Left lobe of liver (tissue), 2 donors: ENCODE data around the gene PRKN. TPM values are rescaled to one million over a fixed set of nuclear protein-coding genes. Genes with fewer than 3 reads are reported as not detected.

Experiments
- ATAC-seq: fragments of 200-7000 bp; cut with Tn5 transposase; one replicate; pipeline ENCODE4 v1.9.1; 2020; ENCODE audit warnings: mild to moderate bottlenecking, moderate library complexity
- DNase-seq: peaks from one replicate; pipeline ENCODE4 v3.0.0-alpha.2; 2020; ENCODE audit warnings: low spot score
- total RNA-seq: library from RNA; stranded (reverse); gene quantifications from one replicate; pipeline ENCODE4 v1.2.1, GENCODE V29; 2021
- donor health status: DM: no; HTN: no; CAD: no; lungs with moderate emphysema.
- donor health status: DM: no; HTN: yes; CAD: no.

PRKN gene
- total RNA-seq, 1 donor from 2014 or later = 1.2 TPM

DNA sequence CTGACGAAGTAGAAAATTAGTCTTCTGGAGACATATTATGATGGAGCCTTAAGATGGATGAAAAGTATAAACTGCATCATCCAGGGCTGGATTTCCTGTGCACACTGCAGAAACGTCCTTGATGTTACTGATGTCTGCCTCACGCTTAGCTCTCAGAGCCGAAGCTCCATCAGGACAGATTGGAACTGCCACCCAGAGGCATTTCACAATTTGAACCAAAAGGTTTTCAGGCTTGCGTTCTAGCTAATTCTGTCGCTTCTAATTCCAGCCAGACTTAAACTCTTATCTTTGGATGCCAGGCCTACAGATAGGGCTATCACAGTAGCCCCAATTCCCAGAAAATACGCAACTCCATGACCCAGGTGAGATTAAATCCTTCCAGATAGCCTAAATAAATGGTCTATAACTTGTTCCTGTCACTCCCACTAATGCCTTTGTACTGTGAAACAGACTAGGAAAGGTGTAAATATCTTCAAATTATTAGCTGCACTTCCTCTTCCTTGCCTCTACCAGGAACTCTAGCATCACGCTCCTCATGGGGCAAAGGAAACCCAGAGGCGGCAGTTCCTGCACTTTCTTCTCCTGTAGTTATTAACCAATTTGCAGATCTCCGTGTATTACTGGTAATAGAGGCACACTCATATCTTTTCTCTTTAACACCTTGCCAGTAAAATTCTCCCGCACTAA lies 634.6 kb downstream of the PRKN start:
- no peak for ATAC-seq
- no peak for DNase-seq

- DNase-seq (no peak), ATAC-seq (no peak)
These were observed 636.8 kb downstream of the PRKN start for GRCh38 chr6:162090734-162091133.

- ATAC-seq (no peak), DNase-seq (no peak)
These were observed 639.5 kb downstream of the PRKN start for GRCh38 chr6:162088091-162088490.

- ATAC-seq (no peak), DNase-seq (no peak)
These were observed 642.0 kb downstream of the PRKN start for GRCh38 chr6:162085561-162085960.

DNA sequence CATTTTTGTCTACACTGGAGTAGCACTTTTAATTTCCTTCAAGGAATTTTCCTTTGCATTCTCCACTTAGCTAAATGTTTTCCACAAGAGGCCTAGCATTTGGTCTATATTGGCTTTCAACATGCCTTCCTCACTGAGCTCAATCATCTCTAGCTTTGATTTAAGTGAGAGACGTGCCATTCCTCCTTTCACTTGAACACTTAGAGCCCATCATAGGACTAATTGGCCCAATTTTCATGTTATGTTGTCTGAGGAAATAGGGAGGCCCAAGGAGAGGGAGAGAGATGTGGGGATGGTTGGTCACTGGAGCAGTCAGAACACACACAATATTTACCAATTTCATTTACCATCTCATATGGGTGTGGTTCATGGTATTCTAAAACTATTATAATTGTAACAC lies 645.0 kb downstream of the PRKN start:
- DNase-seq = no peak

GRCh38 chr6:162078667-162079066 lies 648.9 kb downstream of the PRKN start:
- DNase-seq (no peak), ATAC-seq (no peak)

More for the DNA sequence above, 645.0 kb downstream of the PRKN start:
- ATAC-seq = no peak

DNA sequence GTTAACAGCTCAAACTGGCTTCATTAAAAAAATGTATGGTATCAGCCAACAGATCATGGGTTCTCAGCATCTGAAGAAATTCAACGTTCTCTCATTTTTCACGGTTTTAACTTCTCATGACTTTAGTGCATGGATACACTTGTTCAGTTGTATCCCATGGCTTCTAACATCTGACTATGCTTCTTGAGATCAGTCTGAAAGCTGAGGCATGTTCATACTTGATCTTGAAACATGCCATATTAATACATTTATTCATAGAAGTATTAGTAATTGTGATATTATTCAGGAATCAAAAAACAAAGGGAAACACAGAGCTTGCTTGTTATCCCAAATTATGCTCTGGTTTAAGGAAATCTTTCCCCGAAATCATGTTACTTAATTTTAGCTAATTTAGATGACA lies 649.4 kb downstream of the PRKN start:
- ATAC-seq (no peak), DNase-seq (no peak)

DNA sequence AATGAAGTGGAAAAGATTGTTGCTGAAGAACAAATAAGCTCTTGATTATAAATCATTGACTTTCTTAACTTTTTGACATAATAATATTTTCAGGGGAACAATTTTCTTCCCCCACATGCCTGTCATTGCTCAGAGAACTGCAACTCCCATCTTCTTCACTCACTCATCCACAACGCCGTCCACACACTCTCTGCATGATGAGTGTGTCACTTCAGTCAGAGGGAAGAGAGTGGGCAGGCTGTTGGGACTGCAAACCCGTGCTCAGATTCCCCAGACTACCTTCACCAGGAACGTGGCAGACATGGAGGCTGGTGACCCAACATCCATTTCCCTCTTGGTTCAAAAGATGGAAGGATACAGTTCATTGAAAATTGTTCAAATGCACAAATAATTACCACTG lies 650.8 kb downstream of the PRKN start:
- DNase-seq = no peak
- no peak for ATAC-seq

DNA sequence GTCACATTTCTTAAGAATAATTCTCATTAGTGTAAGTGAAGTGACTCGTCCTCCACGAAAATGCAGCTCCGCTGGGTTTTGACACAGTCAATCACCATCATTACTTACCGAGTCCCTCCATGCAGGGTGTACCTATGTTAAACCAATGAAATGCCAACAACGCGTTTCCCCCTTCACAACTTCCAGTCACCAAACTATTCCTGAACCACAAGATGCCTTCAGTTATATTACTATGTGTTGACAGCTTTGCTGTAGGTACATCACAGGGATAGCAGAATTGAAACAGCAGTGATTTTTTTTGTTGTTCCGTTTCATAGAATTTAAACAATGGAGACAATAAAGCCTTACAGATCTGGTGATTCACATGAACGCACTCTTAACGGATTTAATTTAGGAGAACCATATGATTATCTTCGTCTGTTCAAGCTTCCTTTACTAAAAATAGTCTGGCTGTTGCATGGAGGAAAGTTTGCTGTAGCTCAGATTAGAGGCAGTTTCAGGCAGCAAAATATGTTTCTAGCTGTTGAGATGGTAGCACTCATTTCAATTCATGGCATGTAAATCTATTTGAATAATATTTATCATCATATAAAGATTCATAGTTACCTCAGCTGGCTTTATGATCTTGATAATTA lies 652.8 kb downstream of the PRKN start:
- ATAC-seq (no peak), DNase-seq (no peak)

GRCh38 chr6:162070639-162071038 lies 656.9 kb downstream of the PRKN start:
- no peak for DNase-seq

GRCh38 chr6:162069995-162070394 lies 657.6 kb downstream of the PRKN start:
- ATAC-seq = no peak
- no peak for DNase-seq

More at GRCh38 chr6:162070639-162071038, 656.9 kb downstream of the PRKN start:
- ATAC-seq = no peak

DNA sequence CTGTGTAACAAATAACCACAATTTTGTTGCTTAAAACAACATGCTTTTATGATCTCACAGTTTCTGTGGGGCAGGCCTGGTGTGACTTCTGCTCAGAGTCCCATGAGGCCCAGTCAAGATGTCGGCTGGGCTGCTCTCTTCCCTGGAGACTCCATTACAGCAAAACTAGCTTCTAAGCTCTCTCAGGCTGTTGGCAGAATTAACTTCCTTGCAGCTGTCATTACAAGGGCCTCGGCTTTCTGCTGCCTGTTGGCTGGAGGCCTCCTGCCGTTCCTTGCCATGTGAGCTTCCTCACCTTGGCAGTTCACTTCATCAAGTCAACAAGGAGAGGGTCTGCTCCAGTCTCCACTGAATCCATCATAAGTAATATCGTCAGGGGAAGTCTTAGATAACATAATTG lies 659.2 kb downstream of the PRKN start:
- no peak for DNase-seq
- ATAC-seq = no peak

- DNase-seq = no peak
- ATAC-seq = no peak
These were observed 663.9 kb downstream of the PRKN start for GRCh38 chr6:162063666-162064065.

DNA sequence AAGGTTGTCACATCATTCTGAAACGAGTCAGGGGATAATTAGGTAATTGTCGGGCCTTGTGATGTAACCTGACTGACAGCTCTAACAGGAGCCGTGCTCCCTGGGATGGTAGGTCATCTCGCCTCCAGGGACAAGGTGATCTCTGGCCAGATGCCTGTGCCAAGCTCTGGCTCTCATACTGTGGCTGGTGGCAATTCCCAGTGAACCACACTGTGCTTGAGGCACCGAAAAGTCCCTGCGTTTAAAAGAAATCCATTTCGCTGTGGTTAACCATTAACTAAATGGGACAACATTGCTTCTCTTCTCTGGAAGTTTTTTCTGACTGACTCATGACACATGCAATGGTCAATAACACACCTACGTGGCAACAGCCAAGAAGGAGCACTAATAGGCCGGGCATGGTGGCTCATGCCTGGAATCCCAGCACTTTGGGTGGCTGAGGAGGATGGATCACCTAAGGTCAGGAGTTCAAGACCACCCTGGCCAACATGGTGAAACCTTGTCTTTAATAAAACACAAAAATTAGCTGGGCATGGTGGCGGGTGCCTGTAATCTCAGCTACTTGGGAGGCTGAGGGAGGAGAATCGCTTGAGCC lies 669.2 kb downstream of the PRKN start:
- DNase-seq (peak; percentile 97), ATAC-seq (peak; percentile 96)

DNA sequence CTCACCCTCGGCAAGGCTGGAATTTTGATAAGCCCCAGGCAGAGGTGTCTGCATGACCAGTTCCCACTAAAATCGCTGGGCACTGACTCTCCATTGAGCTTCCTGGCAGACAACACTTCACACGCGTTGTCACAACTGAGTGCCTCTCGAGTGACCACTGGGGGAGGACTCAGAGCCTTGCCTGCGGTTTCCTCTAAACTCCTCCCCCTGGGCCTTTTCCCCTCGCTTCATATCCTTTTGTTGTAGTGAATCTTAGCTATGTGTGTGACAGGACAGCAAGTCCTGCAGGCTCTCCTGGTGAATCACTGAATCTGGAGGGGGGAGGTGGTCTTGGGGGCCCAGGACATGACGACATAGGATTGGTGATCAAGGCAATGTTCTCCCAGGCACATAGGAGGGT lies 670.8 kb downstream of the PRKN start:
- DNase-seq (no peak), ATAC-seq (no peak)

DNA sequence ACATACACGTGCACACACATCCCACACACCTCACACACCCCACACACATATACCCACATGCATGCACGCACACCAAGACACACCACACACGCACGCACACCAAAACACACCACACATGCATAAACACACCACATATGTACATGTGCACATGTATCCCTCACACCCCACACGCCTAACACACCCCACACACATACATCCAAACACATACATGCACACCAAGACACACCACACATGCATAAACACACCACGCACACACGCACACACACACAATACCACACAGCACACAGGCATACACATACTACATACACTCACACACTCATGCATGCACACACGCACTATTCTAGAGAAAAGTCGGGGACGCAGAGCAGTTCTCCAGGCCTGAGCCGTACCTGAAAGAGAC lies 671.5 kb downstream of the PRKN start:
- ATAC-seq = no peak

GRCh38 chr6:162055365-162055764 lies 672.2 kb downstream of the PRKN start:
- ATAC-seq (no peak), DNase-seq (no peak)

More for the DNA sequence above, 671.5 kb downstream of the PRKN start:
- DNase-seq = no peak

- ATAC-seq (peak; percentile 89), DNase-seq (peak; percentile 56)
These were observed 674.5 kb downstream of the PRKN start for GRCh38 chr6:162053084-162053483.

DNA sequence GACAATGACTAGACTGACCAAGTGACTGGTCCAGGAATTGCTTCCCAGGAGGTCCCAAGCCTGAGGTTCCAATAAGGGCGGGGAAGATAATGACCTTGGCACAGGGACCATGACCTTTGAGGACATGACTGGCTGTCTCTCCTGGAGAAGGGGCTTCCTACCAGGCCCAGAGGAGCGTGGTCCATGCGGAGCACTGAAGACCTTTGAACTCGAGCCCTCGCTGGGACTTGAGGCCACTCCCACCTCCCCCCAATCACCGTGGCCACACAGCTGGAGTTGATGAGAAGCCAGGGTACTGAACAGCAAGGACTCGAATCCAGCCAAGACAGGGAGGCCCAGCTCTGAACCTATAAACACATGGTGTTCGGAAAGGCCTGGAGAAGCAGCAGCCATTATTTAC lies 677.0 kb downstream of the PRKN start:
- DNase-seq = no peak
- ATAC-seq = no peak

DNA sequence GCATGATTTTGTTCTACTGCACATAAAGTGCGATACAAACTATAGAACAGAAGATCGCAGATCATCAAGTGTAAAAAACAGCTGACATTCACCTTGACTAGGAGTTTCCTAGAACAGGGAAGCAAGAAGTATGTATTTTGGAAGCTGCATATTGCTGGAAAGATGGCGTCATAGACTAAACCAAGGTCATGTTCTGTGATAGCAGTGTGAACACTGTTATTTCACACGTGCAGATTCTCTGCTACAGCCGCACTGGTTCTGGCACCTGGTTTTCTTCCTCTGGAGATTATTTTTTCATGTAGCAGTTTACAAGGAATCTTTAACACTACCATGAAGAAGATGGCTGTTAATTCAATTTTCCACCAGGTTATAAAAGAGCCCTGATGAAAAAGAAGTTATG lies 681.2 kb downstream of the PRKN start:
- DNase-seq (no peak), ATAC-seq (no peak)

GRCh38 chr6:162032620-162033019 lies 694.9 kb downstream of the PRKN start:
- ATAC-seq (no peak), DNase-seq (no peak)

- ATAC-seq (no peak), DNase-seq (no peak)
These were observed 697.5 kb downstream of the PRKN start for GRCh38 chr6:162029873-162030576.
